DOHH2 (cell line): ENCODE results near the gene RAD51B.

ENCODE experiments used
- CTCF ChIP-seq: fragments of 200-600 bp; sonication (generic); IDR thresholded peaks from one replicate; pipeline ENCODE4 v1.5.1; 2014; ENCODE audit warnings: antibody characterized with exemption, mild to moderate bottlenecking, low read depth, low read length; ENCODE audit not compliant: poor library complexity, severe bottlenecking
- EZH2phosphoT487 ChIP-seq: fragments of 200-600 bp; sonication (generic); IDR thresholded peaks from 2 replicates; pipeline ENCODE4 v1.6.1; 2017; ENCODE audit warnings: borderline replicate concordance, mild to moderate bottlenecking, antibody characterized with exemption, low read length, moderate library complexity, mixed read lengths

- TF ChIP-seq CTCF (no peak), EZH2phosphoT487 (no peak)
Observed at GRCh38 chr14:68741839-68742470, 922.4 kb downstream of the RAD51B start.
